Measurements from ENCODE around the gene STX18.
"Not testable (repeated sequence)": the region's sequence is repeated elsewhere in the genome, so short reads cannot be mapped to it uniquely, and the experiment has no call there.

STX18 gene

GRCh38 chr4:4541661-4542570 is at the start of gene STX18:
Gene STX18 (minus strand): TSS chr4:4542048. CDS start chr4:4541964, 84 bp downstream.
- peak; percentile 53 for DNase-seq

GRCh38 chr4:4591071-4591470 is 49.2 kb upstream of the STX18 start:
- no peak for DNase-seq

GRCh38 chr4:4590546-4590945 is 48.7 kb upstream of the STX18 start:
- no peak for DNase-seq

- no peak for DNase-seq
Observed at GRCh38 chr4:4585012-4585670, 43.3 kb upstream of the STX18 start.

- no peak for DNase-seq
Observed at GRCh38 chr4:4583606-4584005, 41.8 kb upstream of the STX18 start.

GRCh38 chr4:4582653-4583052 is 40.8 kb upstream of the STX18 start:
- no peak for DNase-seq

GRCh38 chr4:4580494-4580893 is 38.6 kb upstream of the STX18 start:
- no peak for DNase-seq

GRCh38 chr4:4578981-4579380 is 37.1 kb upstream of the STX18 start:
- no peak for DNase-seq

- no peak for DNase-seq
Observed at GRCh38 chr4:4577359-4577875, 35.6 kb upstream of the STX18 start.

GRCh38 chr4:4575284-4576211 is 33.7 kb upstream of the STX18 start:
- DNase-seq, result no peak

GRCh38 chr4:4574792-4575191 is 32.9 kb upstream of the STX18 start:
- no peak for DNase-seq

GRCh38 chr4:4574052-4574451 is 32.2 kb upstream of the STX18 start:
- no peak for DNase-seq

GRCh38 chr4:4572821-4573220 is 31.0 kb upstream of the STX18 start:
- DNase-seq, result no peak

- not testable (repeated sequence) for DNase-seq
Observed at GRCh38 chr4:4569861-4570260, 28.0 kb upstream of the STX18 start.

- DNase-seq, result no peak
Observed at GRCh38 chr4:4568806-4569427, 27.1 kb upstream of the STX18 start.

- DNase-seq, result not testable (repeated sequence)
Observed at GRCh38 chr4:4566359-4566758, 24.5 kb upstream of the STX18 start.

- DNase-seq, result no peak
Observed at GRCh38 chr4:4564522-4564921, 22.7 kb upstream of the STX18 start.

GRCh38 chr4:4560642-4561041 is 18.8 kb upstream of the STX18 start:
- DNase-seq, result no peak

- DNase-seq, result no peak
Observed at GRCh38 chr4:4560136-4560535, 18.3 kb upstream of the STX18 start.

GRCh38 chr4:4559596-4559995 is 17.7 kb upstream of the STX18 start:
- no peak for DNase-seq

- DNase-seq, result no peak
Observed at GRCh38 chr4:4558881-4559280, 17.0 kb upstream of the STX18 start.

- DNase-seq, result no peak
Observed at GRCh38 chr4:4555916-4556315, 14.1 kb upstream of the STX18 start.
